HCT116 (cell line): Measurements from ENCODE around the gene CHURC1. TPM values are rescaled to one million over a fixed set of nuclear protein-coding genes. Genes with fewer than 3 reads are reported as not detected.

Experiments used
- ATAC-seq: fragments of 200-7000 bp; cut with Tn5 transposase; 2 replicates; pipeline ENCODE4 v1.9.1; 2020; ENCODE audit warnings: mild to moderate bottlenecking, moderate library complexity
- BruUV-seq: library from RNA; stranded (reverse); fragments of 400-500 nt; replicated peaks from 2 replicates; lab custom pipeline; 2021; lab: Mats Ljungman, UMichigan
- CTCF ChIA-PET: fragments of 300-600 bp; sonication (Branson Sonifier 250); formaldehyde crosslinking; loops from one replicate; lab custom pipeline; 2021; ENCODE audit warnings: antibody characterized with exemption; lab: Charles Lee
- POLR2A ChIA-PET: fragments of 300-600, 350-600 bp; sonication (Branson Sonifier 250); formaldehyde crosslinking; loops from one replicate; lab custom pipeline; 2021; ENCODE audit warnings: antibody characterized with exemption; lab: Charles Lee
- RAD21 ChIA-PET, 2 experiments: fragments of 300-600 bp; sonication (Branson Sonifier 250); formaldehyde crosslinking; loops; one replicate each; lab custom pipeline; 2023; ENCODE audit warnings: low total read pairs in 2 of 2; ENCODE audit not compliant: uncharacterized antibody in 2 of 2, unreplicated experiment in 2 of 2, low non-redundant PET in 1 of 2; lab: Charles Lee
- DNase-seq: peaks from one replicate; pipeline ENCODE4 v3.0.0-alpha.2; 2010; ENCODE audit warnings: low read depth, low spot score
- H2AFZ ChIP-seq: fragments of 200-600 bp; shearing (Covaris generic), sonication (generic); 2 replicates; pipeline ENCODE4 v1.6.1; 2017; ENCODE audit warnings: low read depth, mixed run types, mixed read lengths, antibody characterized with exemption, low read length; ENCODE audit not compliant: poor library complexity, severe bottlenecking
- H3K27ac ChIP-seq: 2 replicates; pipeline ENCODE4 v1.5.1; 2012; ENCODE audit warnings: low read depth, low read length
- H3K27me3 ChIP-seq: fragments of 200-600 bp; sonication (generic); 2 replicates; pipeline ENCODE4 v1.6.1; 2016; ENCODE audit warnings: mixed run types, low read length, mixed read lengths; ENCODE audit not compliant: insufficient read depth
- H3K36me3 ChIP-seq, 2 experiments: fragments of 200-500 bp in 1 of 2; fragments of 200-600 bp in 1 of 2; sonication (Bioruptor generic) in 1 of 2; sonication (generic) in 1 of 2; 2 replicates each; pipeline versions ENCODE4 v1.5.1 to v1.6.1; 2014 to 2016; ENCODE audit warnings: low read length in 2 of 2, inconsistent platforms in 1 of 2, mixed read lengths in 1 of 2, mixed run types in 1 of 2; ENCODE audit not compliant: insufficient read depth in 2 of 2, control insufficient read depth in 1 of 2
- H3K4me1 ChIP-seq, 2 experiments: fragments of 200-600 bp in 1 of 2; sonication (generic) in 1 of 2; 2 replicates each; pipeline versions ENCODE4 v1.5.1 to v1.6.1; 2012 to 2017; ENCODE audit warnings: low read length in 2 of 2, inconsistent platforms in 1 of 2, mild to moderate bottlenecking in 1 of 2, mixed read lengths in 1 of 2, mixed run types in 1 of 2, moderate library complexity in 1 of 2; ENCODE audit not compliant: insufficient read depth in 2 of 2, control insufficient read depth in 1 of 2
- H3K4me2 ChIP-seq: fragments of 200-600 bp; sonication (generic); 2 replicates; pipeline ENCODE4 v1.6.1; 2017; ENCODE audit warnings: mixed run types, low read length, mixed read lengths
- H3K4me3 ChIP-seq, 2 experiments: fragments of 200-600 bp in 1 of 2; sonication (generic) in 1 of 2; replicated peaks in 1 of 2; 2 replicates each; pipeline ENCODE4 v1.5.1; 2011 to 2016; ENCODE audit warnings: low read length in 2 of 2, control low read depth in 1 of 2, low read depth in 1 of 2, mild to moderate bottlenecking in 1 of 2, mixed read lengths in 1 of 2, mixed run types in 1 of 2
- H3K79me2 ChIP-seq: fragments of 200-600 bp; sonication (generic); 2 replicates; pipeline ENCODE4 v1.6.1; 2017; ENCODE audit warnings: mild to moderate bottlenecking, mixed run types, low read length, moderate library complexity, mixed read lengths; ENCODE audit not compliant: insufficient read depth
- H3K9ac ChIP-seq: fragments of 200-600 bp; sonication (generic); 2 replicates; pipeline ENCODE4 v1.6.1; 2016; ENCODE audit warnings: low read length, mixed read lengths
- H3K9me2 ChIP-seq: fragments of 200-600 bp; sonication (generic), shearing (Covaris generic); 2 replicates; pipeline ENCODE4 v1.6.1; 2017; ENCODE audit warnings: mixed run types, mild to moderate bottlenecking, moderate library complexity; ENCODE audit not compliant: insufficient read depth
- H3K9me3 ChIP-seq, 2 experiments: fragments of 200-500 bp in 1 of 2; fragments of 200-600 bp in 1 of 2; sonication (Bioruptor generic) in 1 of 2; sonication (generic) in 1 of 2; 2 replicates each; pipeline ENCODE4 v1.6.1; 2014 to 2017; ENCODE audit warnings: low read length in 2 of 2, mixed read lengths in 2 of 2, inconsistent platforms in 1 of 2, low read depth in 1 of 2, mild to moderate bottlenecking in 1 of 2, mixed run types in 1 of 2, moderate library complexity in 1 of 2; ENCODE audit not compliant: control insufficient read depth in 1 of 2, insufficient read depth in 1 of 2
- H4K20me1 ChIP-seq: fragments of 200-600 bp; sonication (generic), shearing (Covaris generic); 2 replicates; pipeline ENCODE4 v1.6.1; 2017; ENCODE audit warnings: mixed run types, mild to moderate bottlenecking, moderate library complexity; ENCODE audit not compliant: insufficient read depth
- ATF3 ChIP-seq: IDR thresholded peaks from 2 replicates; pipeline ENCODE4 v1.6.1; 2012
- CTCF ChIP-seq, 3 experiments: fragments of 200-600 bp in 1 of 3; sonication (generic) in 1 of 3; IDR thresholded peaks in 2 of 3; conservative IDR thresholded peaks in 1 of 3; 2 replicates each; pipeline ENCODE4 v1.5.1; 2012 to 2017; ENCODE audit warnings: low read depth in 2 of 3, low read length in 2 of 3, antibody characterized with exemption in 1 of 3, borderline replicate concordance in 1 of 3, control low read depth in 1 of 3, mild to moderate bottlenecking in 1 of 3, mixed read lengths in 1 of 3, mixed run types in 1 of 3, moderate library complexity in 1 of 3; ENCODE audit not compliant: insufficient read depth in 1 of 3
- EGR1 ChIP-seq: IDR thresholded peaks from 2 replicates; pipeline ENCODE4 v1.6.1; 2012; ENCODE audit warnings: low read depth
- ELF1 ChIP-seq: IDR thresholded peaks from 2 replicates; pipeline ENCODE4 v1.6.1; 2012; ENCODE audit warnings: low read depth, borderline replicate concordance
- JUND ChIP-seq: IDR thresholded peaks from 2 replicates; pipeline ENCODE4 v1.6.1; 2012
- POLR2AphosphoS5 ChIP-seq: IDR thresholded peaks from 2 replicates; pipeline ENCODE4 v1.6.1; 2011; ENCODE audit warnings: mild to moderate bottlenecking, low read depth, low read length, moderate library complexity
- RAD21 ChIP-seq: IDR thresholded peaks from 2 replicates; pipeline ENCODE4 v1.6.1; 2012; ENCODE audit warnings: low read depth, mild to moderate bottlenecking
- REST ChIP-seq: IDR thresholded peaks from 2 replicates; pipeline ENCODE4 v1.6.1; 2012; ENCODE audit warnings: low read depth
- SIN3A ChIP-seq: IDR thresholded peaks from 2 replicates; pipeline ENCODE4 v1.6.1; 2012; ENCODE audit warnings: low read depth
- SP1 ChIP-seq: IDR thresholded peaks from 2 replicates; pipeline ENCODE4 v1.6.1; 2012; ENCODE audit warnings: low read depth
- SRF ChIP-seq: IDR thresholded peaks from 2 replicates; pipeline ENCODE4 v1.6.1; 2012; ENCODE audit warnings: low read depth
- TCF7L2 ChIP-seq: IDR thresholded peaks from 2 replicates; pipeline ENCODE4 v1.7.0; 2011; ENCODE audit warnings: borderline replicate concordance, inconsistent platforms; ENCODE audit not compliant: insufficient read depth, insufficient read length; ENCODE audit errors: extremely low read depth
- YY1 ChIP-seq: IDR thresholded peaks from 2 replicates; pipeline ENCODE4 v1.6.1; 2011; ENCODE audit warnings: low read length, low read depth, moderate library complexity, mild to moderate bottlenecking; ENCODE audit not compliant: insufficient replicate concordance; ENCODE audit errors: extremely low read depth
- ZNF274 ChIP-seq: fragments of 200-500 bp; sonication (Bioruptor generic); IDR thresholded peaks from 2 replicates; pipeline ENCODE4 v1.6.1; 2014; ENCODE audit warnings: mild to moderate bottlenecking, low read depth, low read length, inconsistent platforms
- intact Hi-C: fragments of 100-400 bp; cut with micrococcal nuclease; formaldehyde crosslinking; loops from 2 replicates; pipeline ENCODE4 v1.10.0; 2022
- total RNA-seq: library from RNA; stranded (reverse); gene quantifications from one replicate; pipeline ENCODE4 v1.2.1, GENCODE V29; 2021; ENCODE audit not compliant: unreplicated experiment

CHURC1 gene
- total RNA-seq, 1 experiment from 2014 or later = 47.5 TPM

GRCh38 chr14:64934338-64934929 is 20.2 kb downstream of the CHURC1 start:
- Histone ChIP-seq H3K4me3 (no peak overlapping the region), H3K79me2 (peaks cover 7% of the 10 kb centered on the region; the same call in 1 of the 2 replicates), H3K4me2 (no peak overlapping the region), H3K4me1 (no peaks in the 10 kb centered on the region), H3K27ac (no peak overlapping the region), H3K9me3 (no peaks in the 10 kb centered on the region), H3K9me2 (no peaks in the 10 kb centered on the region), H4K20me1 (no peaks in the 10 kb centered on the region), H3K36me3 (peaks cover 9 to 22% of the 10 kb centered on the region in 2 experiments; a peak in 3 of 4 replicates), H2AFZ (no peak overlapping the region), H3K27me3 (no peaks in the 10 kb centered on the region), H3K9ac (no peak overlapping the region)
- DNase-seq (no peak), ATAC-seq (no peak)
- BruUV-seq = TSS peak; percentile 14
- ChIA-PET POLR2A (no interaction called here), CTCF (no interaction called here), RAD21 (no interaction called here)
- intact Hi-C loops = no loop called here
- TF ChIP-seq JUND (no peak), RAD21 (no peak), ZNF274 (no peak), SP1 (no peak)

GRCh38 chr14:64935508-64935907 is 21.3 kb downstream of the CHURC1 start:
- no TSS peak for BruUV-seq
- TF ChIP-seq REST (no peak), RAD21 (no peak), ELF1 (no peak), SRF (no peak), YY1 (no peak), JUND (no peak), ATF3 (no peak), TCF7L2 (no peak), EGR1 (no peak), ZNF274 (no peak), SP1 (no peak), POLR2AphosphoS5 (no peak), SIN3A (no peak), CTCF (IDR thresholded peaks at IDR 0.05 in 2 of 3, conservative IDR thresholded peaks at IDR 0.05 in 1 of 3; ENCODE audit: borderline replicate concordance in 1 of 3, insufficient read depth in 1 of 3, low read depth in 2 of 3, low read length in 2 of 3) (no peak)

More at GRCh38 chr14:64935508-64935907, 21.3 kb downstream of the CHURC1 start:
- POLR2A ChIA-PET = no interaction called here
- Histone ChIP-seq H3K27ac (no peak overlapping the region), H3K9ac (no peak overlapping the region), H3K9me3 (no peaks in the 10 kb centered on the region), H3K79me2 (no peaks in the 10 kb centered on the region; the same call in 1 of the 2 replicates), H3K36me3 (peaks cover 9 to 19% of the 10 kb centered on the region in 2 experiments; a peak in 3 of 4 replicates), H4K20me1 (no peaks in the 10 kb centered on the region), H2AFZ (no peak overlapping the region), H3K4me3 (no peak overlapping the region), H3K4me1 (no peaks in the 10 kb centered on the region), H3K4me2 (no peak overlapping the region), H3K27me3 (no peaks in the 10 kb centered on the region), H3K9me2 (no peaks in the 10 kb centered on the region)
- CTCF ChIA-PET = interaction anchor here (1.6 kb wide), 1 partner anchor 25 kb away, joined by 6 read pairs; no protein-coding TSS in a partner anchor
- RAD21 ChIA-PET = interaction anchor here in 1 of 2 experiments (0.6 kb wide), 1 partner anchor 51 kb away, joined by 3 read pairs; the partner anchor contains the start of gene FNTB
- DNase-seq (no peak), ATAC-seq (no peak)
- intact Hi-C loops = no loop called here
